Epithelial cell of esophagus (primary cell): ENCODE measurements around the gene STXBP3.

Source experiments
- DNase-seq: peaks from one replicate; pipeline ENCODE4 v3.0.0; 2010; ENCODE audit warnings: low read depth
- H3K4me3 ChIP-seq: 2 replicates; pipeline ENCODE4 v1.5.1; 2011; ENCODE audit warnings: mild to moderate bottlenecking, low read length, control low read depth
- CTCF ChIP-seq: IDR thresholded peaks from 2 replicates; pipeline ENCODE4 v1.5.1; 2011; ENCODE audit warnings: low read depth, mild to moderate bottlenecking, low read length, control low read depth, inconsistent platforms; ENCODE audit not compliant: insufficient read depth; ENCODE audit errors: missing control alignments

The STXBP3 gene

DNA sequence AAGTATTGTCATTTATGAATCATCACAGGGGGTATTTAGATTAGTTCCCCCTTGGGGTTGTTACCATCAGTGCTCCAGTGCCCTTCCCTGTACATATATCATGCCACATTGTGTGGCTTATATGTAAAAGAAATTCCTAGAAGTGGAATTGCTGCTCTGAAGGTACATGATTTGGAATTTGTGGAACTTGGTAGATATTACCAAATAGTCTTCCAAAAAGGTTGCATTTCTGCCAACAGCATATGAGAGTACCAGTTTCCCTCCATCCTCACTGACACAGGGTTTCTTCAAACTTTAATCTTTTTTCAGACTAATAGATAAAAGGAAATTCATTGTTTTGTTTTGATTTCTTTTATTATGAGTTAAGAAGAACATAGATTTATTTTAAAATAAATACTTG lies 69.1 kb downstream of the STXBP3 start:
- DNase-seq = no peak
- no peak overlapping the region for H3K4me3 ChIP-seq
- TF ChIP-seq CTCF = no peak

- no peak overlapping the region for H3K4me3 ChIP-seq
- DNase-seq = peak; percentile 71
- TF ChIP-seq CTCF = no peak
These were observed 69.8 kb downstream of the STXBP3 start for GRCh38 chr1:108816049-108816893.

DNA sequence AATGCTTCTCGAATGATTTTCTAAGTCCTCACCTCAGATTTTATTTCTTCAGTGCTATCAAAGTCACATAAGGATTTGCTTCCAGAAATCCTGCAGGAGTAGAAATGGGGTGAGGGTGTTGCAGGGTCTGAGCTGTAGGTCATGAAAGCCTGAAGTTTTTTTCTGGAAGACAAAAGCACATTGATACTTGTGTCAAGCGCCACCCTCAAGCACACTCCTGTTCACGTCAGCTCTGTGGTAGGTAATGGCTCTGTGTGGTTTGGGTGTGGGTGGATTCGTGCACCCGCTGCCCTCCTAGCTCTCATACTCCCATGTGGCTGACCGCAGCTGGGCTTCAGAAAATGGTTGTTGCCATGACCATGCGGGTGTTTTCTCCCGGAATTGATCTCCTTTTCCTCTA lies 70.5 kb downstream of the STXBP3 start:
- no peak overlapping the region for H3K4me3 ChIP-seq
- no peak for DNase-seq
- TF ChIP-seq CTCF = no peak

GRCh38 chr1:108817811-108818210 lies 71.3 kb downstream of the STXBP3 start:
- no peak overlapping the region for H3K4me3 ChIP-seq
- DNase-seq = no peak
- TF ChIP-seq CTCF = peak; percentile 7

GRCh38 chr1:108819878-108820277 lies 73.4 kb downstream of the STXBP3 start:
- TF ChIP-seq CTCF = no peak
- no peak overlapping the region for H3K4me3 ChIP-seq
- DNase-seq = no peak

- no peak for TF ChIP-seq CTCF
- no peak for DNase-seq
- H3K4me3 ChIP-seq = no peak overlapping the region
These were observed 77.2 kb downstream of the STXBP3 start for GRCh38 chr1:108823632-108824031.

DNA sequence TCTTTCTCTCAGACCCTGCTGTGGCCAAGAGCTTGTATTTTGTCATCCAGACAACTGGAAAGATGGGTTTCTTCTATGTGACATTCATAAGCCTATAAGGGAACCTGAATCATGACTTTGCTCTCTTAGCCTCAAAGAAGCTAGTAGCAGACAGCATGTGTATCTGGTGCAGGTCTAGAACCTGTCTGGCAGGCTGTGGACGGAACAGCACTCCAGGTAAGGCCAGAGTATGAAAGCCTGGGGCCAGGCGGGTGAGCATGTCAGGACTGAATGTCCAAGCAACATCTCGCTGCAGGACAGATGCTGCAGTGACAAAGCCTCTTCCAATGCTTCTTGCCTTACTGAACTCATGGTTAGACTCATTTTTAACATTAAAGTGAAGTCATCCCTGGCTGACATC lies 77.6 kb downstream of the STXBP3 start:
- no peak overlapping the region for H3K4me3 ChIP-seq
- peak; percentile 45 for DNase-seq
- TF ChIP-seq CTCF = no peak
